Subcutaneous abdominal adipose tissue (tissue), 5 donors: ENCODE measurements around the gene RGS11.

Experiments
- H3K27ac ChIP-seq: one replicate; pipeline ENCODE4 v1.7.0; 2013; ENCODE audit warnings: low read depth, mild to moderate bottlenecking, inconsistent platforms, low read length, moderate library complexity
- H3K27me3 ChIP-seq, 5 donors: one replicate each; pipeline ENCODE4 v1.7.0; 2013; ENCODE audit warnings: low read length in 5 of 5, inconsistent platforms in 1 of 5; ENCODE audit not compliant: control insufficient read depth in 5 of 5, insufficient read depth in 4 of 5
- H3K36me3 ChIP-seq, 5 donors: one replicate each; pipeline ENCODE4 v1.7.0; 2013; ENCODE audit warnings: low read length in 5 of 5; ENCODE audit not compliant: control insufficient read depth in 5 of 5, insufficient read depth in 5 of 5
- H3K4me1 ChIP-seq, 5 donors: one replicate each; pipeline ENCODE4 v1.7.0; 2013; ENCODE audit warnings: low read length in 5 of 5, mild to moderate bottlenecking in 3 of 5, moderate library complexity in 1 of 5; ENCODE audit not compliant: control insufficient read depth in 5 of 5, insufficient read depth in 5 of 5
- H3K4me3 ChIP-seq, 5 donors: one replicate each; pipeline ENCODE4 v1.7.0; 2013; ENCODE audit warnings: low read length in 5 of 5, low read depth in 1 of 5
- H3K9ac ChIP-seq, 5 donors: one replicate each; pipeline ENCODE4 v1.7.0; 2013; ENCODE audit warnings: low read length in 5 of 5, mild to moderate bottlenecking in 4 of 5, moderate library complexity in 3 of 5
- H3K9me3 ChIP-seq, 5 donors: one replicate each; pipeline ENCODE4 v1.7.0; 2013; ENCODE audit warnings: low read length in 5 of 5; ENCODE audit not compliant: control insufficient read depth in 5 of 5
- donor health status: healthy.
- donor health status: healthy.
- donor health status: healthy.
- donor health status: healthy.
- donor health status: healthy.

RGS11 gene

GRCh38 chr16:297832-298231 lies 22.1 kb upstream of the RGS11 start:
- Histone ChIP-seq H3K9ac (no peak overlapping the region), H3K27ac (no peak overlapping the region), H3K4me3 (no peak overlapping the region), H3K27me3 (no peaks in the 10 kb centered on the region), H3K9me3 (no peaks in the 10 kb centered on the region), H3K4me1 (no peaks in the 10 kb centered on the region), H3K36me3 (peaks cover 0 to 55% (median 41%) of the 10 kb centered on the region in 5 donors)

DNA sequence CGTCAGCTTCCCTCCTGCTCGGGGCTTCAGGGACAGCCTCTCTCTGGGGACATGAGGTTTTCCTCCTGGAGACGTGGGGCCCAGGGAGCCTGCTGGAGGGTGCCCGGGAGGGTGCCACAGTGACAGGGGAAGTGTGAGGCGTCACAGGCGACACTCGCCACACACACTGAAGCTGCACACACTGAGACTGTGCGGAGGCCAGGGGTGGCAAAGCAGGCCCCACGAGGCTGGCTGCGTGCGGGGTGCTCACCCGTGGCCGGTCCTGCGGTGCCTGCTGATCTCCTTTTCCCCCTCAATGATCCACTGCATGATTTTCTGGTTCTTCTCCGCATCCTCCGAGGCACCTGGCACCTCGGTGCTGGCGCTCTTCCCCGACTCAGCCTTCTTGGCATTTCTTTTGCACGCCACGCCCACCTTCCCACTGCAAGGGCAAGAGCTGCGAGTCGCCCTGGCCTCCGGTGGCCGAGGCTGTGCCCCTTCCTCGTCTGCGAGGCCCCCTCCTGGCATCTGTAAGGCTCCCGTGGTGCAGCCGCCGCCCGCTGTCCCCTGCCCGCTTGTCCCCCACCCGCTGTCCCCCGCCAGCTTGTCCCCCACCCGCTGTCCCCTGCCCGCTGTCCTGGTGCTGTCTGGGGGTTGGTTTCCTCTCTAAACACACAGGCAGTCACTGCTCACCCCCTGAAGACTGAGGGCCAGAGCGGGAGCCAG lies 21.2 kb upstream of the RGS11 start:
- Histone ChIP-seq H3K36me3 (peaks cover 0 to 55% (median 41%) of the 10 kb centered on the region in 5 donors), H3K4me1 (no peaks in the 10 kb centered on the region), H3K27ac (no peak overlapping the region), H3K9ac (no peak overlapping the region), H3K9me3 (no peaks in the 10 kb centered on the region), H3K27me3 (no peaks in the 10 kb centered on the region), H3K4me3 (no peak overlapping the region)

DNA sequence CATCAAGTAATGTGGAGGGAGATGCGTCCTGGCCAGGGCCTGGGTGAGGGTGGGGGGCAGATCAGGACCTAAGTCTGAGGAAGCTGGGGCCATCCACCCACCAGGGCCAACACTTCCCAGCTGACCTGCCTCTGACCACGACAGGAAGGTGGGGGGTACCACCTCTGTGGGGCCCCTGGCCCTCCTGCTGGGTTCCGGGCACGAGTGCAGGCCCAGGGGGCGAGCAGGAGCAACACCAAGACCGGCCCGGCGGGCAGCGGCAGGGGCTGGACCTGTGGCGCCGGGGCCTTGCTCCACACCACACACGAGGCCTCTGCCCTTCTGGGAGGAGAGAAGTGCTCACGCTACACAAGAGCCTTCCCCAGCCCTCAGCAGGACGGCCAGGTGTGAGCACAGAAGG lies 20.5 kb upstream of the RGS11 start:
- Histone ChIP-seq H3K27ac (no peak overlapping the region), H3K27me3 (no peaks in the 10 kb centered on the region), H3K9me3 (no peaks in the 10 kb centered on the region), H3K4me1 (no peaks in the 10 kb centered on the region), H3K4me3 (no peak overlapping the region), H3K9ac (no peak overlapping the region), H3K36me3 (peaks cover 0 to 55% (median 44%) of the 10 kb centered on the region in 5 donors)

GRCh38 chr16:293043-293775 lies 17.5 kb upstream of the RGS11 start:
- Histone ChIP-seq H3K9ac (no peak overlapping the region), H3K4me3 (no peak overlapping the region), H3K36me3 (peaks cover 0 to 81% (median 69%) of the 10 kb centered on the region in 5 donors), H3K27ac (no peak overlapping the region), H3K27me3 (no peaks in the 10 kb centered on the region), H3K9me3 (no peaks in the 10 kb centered on the region), H3K4me1 (no peaks in the 10 kb centered on the region)

- Histone ChIP-seq H3K4me1 (no peaks in the 10 kb centered on the region), H3K4me3 (no peak overlapping the region), H3K9me3 (no peaks in the 10 kb centered on the region), H3K9ac (no peak overlapping the region), H3K27me3 (no peaks in the 10 kb centered on the region), H3K27ac (no peak overlapping the region), H3K36me3 (peaks cover 0 to 82% (median 67%) of the 10 kb centered on the region in 5 donors)
Observed at GRCh38 chr16:291539-291938, 15.8 kb upstream of the RGS11 start.

- Histone ChIP-seq H3K4me1 (no peaks in the 10 kb centered on the region), H3K27ac (no peak overlapping the region), H3K9ac (no peak overlapping the region), H3K4me3 (no peak overlapping the region), H3K36me3 (peaks cover 0 to 78% (median 63%) of the 10 kb centered on the region in 5 donors), H3K27me3 (no peaks in the 10 kb centered on the region), H3K9me3 (no peaks in the 10 kb centered on the region)
Observed at GRCh38 chr16:290681-291405, 15.1 kb upstream of the RGS11 start.

DNA sequence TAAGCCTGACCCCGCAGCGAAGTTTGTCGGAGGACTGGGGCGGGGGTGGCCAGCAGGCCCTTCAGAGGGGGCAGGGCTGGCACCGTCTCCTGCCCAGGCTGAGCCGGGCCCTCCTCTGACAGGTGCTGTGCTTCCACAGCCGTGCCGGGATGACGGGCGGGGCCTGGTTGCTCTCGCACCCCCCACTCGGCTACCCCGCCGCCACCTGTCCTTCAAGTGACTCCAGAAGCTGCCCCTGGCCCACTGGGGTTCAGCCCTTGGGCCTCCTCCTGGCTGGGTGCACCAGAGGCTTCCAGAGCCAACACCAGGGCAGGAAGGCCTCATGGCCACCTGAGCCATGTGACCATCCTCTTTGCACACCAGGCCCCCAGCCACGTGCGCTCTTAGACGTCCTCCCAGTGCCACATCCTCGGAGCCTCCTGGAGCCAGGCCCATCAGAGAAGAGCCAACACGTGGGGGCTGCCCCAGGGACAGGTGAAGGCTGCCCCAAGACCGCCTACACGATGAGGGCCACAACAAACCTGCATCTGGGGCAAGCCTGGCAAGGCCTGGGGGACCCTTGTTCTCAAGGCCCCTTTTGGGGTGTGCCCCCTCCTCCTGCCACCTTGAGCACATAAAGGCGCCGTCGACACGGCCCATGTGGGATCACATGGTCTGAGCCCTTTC lies 14.4 kb upstream of the RGS11 start:
- no peaks in the 10 kb centered on the region for H3K27me3 ChIP-seq
- no peak overlapping the region for H3K27ac ChIP-seq
- H3K9ac ChIP-seq = no peak overlapping the region
- H3K36me3 ChIP-seq = peaks cover 0 to 81% (median 63%) of the 10 kb centered on the region in 5 donors
- no peaks in the 10 kb centered on the region for H3K9me3 ChIP-seq
- no peak overlapping the region for H3K4me3 ChIP-seq
- no peaks in the 10 kb centered on the region for H3K4me1 ChIP-seq

DNA sequence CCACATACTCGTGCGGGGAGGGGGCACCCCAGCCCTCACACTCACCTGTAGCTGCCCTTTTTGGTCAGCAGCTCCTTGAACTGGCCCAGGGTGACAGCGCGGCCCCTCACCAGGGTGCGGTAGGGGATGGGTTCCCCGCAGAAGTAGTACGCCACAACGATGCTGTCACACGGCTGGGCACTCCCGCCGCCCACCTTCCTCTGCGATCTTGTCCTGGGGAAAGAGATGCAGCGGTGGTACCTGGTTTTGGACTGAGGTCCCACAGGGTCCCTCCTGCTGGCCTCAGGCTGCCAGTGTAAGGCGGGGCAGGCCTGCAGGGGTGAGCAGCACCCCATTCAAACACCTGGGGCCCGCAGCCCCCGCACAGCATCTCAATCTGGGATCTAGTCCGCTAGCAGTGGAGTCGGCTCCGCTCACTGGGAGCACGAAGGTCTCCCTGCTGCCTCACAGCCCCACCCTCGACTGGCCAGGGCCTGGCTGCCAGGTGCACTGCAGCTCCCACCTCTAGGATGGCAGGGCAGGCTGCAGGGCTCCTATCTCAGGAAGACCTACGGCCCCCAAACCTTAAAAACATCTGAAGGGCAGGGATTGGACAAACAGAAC lies 13.8 kb upstream of the RGS11 start:
- Histone ChIP-seq H3K27ac (no peak overlapping the region), H3K36me3 (peaks cover 0 to 84% (median 63%) of the 10 kb centered on the region in 5 donors), H3K4me3 (no peak overlapping the region), H3K4me1 (no peaks in the 10 kb centered on the region), H3K9me3 (no peaks in the 10 kb centered on the region), H3K9ac (no peak overlapping the region), H3K27me3 (no peaks in the 10 kb centered on the region)

DNA sequence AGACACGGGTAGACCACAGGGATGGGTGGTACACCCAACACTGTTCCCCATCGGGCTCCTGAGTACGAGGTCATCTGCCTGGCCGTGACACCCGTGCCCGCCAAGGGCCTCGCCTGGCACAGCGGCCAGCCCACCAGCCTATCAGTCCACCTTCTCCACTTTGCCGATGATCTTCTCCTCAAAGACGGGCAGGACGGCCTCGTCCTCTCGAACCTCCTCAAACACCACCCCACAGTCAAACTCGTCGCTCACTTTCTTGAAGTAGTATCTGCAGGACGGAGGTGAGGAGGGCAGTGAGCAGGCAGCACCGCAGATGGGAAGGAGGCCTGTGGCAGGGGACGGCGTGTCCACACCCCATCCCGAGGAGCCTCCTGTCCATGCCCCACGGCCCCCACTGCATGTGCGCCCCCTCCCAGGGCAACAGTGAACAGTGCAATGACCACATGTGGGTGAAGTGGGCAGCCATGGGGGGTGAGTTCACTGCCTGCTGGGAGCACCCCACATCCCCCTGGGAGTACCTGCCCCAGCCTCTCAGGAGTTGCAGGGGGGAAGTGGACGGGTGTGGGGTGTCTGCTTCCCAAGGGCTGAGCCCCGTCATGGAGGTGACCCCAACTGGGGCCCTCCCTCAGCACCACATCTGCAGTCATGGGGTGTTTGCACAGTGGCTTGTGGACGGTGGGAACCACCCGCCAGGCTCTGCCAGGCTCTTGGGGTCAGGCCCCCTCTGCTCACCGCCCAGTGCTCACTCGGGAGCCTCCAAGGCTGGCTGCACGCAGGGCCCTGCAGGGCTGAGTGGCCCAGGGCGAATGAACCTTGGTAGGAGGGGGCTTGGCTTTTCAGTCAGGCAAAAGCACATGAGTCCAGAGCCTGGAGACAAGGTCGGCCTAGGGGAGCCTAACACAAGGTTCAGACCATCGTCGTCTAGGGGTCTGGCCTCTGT lies 12.5 kb upstream of the RGS11 start:
- Histone ChIP-seq H3K27me3 (no peaks in the 10 kb centered on the region), H3K9ac (no peak overlapping the region), H3K9me3 (no peaks in the 10 kb centered on the region), H3K36me3 (peaks cover 0 to 77% (median 60%) of the 10 kb centered on the region in 5 donors), H3K4me1 (no peaks in the 10 kb centered on the region), H3K27ac (no peak overlapping the region), H3K4me3 (no peak overlapping the region)
